CD14-positive monocyte (primary cell): ENCODE data around the gene GMEB2. TPM values are rescaled to one million over a fixed set of nuclear protein-coding genes. Genes with fewer than 3 reads are reported as not detected.

Experiments
- DNase-seq, 3 donors: peaks; one replicate each; pipeline ENCODE4 v3.0.0-alpha.2; 2011 to 2022
- H2AFZ ChIP-seq: 2 replicates; pipeline ENCODE4 v1.6.0; 2012; ENCODE audit warnings: mild to moderate bottlenecking, low read depth, low read length, inconsistent platforms; ENCODE audit not compliant: insufficient read depth, poor library complexity, severe bottlenecking
- H3K27ac ChIP-seq, 2 donors: 1 replicate in 1 of 2; 2 replicates in 1 of 2; pipeline ENCODE4 v1.5.1; 2012 to 2013; ENCODE audit warnings: low read length in 2 of 2, control low read depth in 1 of 2, inconsistent platforms in 1 of 2, low read depth in 1 of 2, mild to moderate bottlenecking in 1 of 2
- H3K27me3 ChIP-seq, 2 donors: one replicate each; pipeline versions ENCODE4 v1.6.0 to v1.6.1; 2011 to 2013; ENCODE audit warnings: low read length in 2 of 2; ENCODE audit not compliant: control insufficient read depth in 2 of 2, insufficient read depth in 2 of 2
- H3K36me3 ChIP-seq, 2 donors: replicated peaks in 1 of 2; 1 replicate in 1 of 2; 2 replicates in 1 of 2; pipeline versions ENCODE4 v1.5.1 to v1.6.1; 2012 to 2013; ENCODE audit warnings: low read length in 2 of 2, control low read depth in 1 of 2, inconsistent platforms in 1 of 2, mild to moderate bottlenecking in 1 of 2; ENCODE audit not compliant: insufficient read depth in 2 of 2, control insufficient read depth in 1 of 2
- H3K4me1 ChIP-seq, 2 donors: 1 replicate in 1 of 2; 2 replicates in 1 of 2; pipeline versions ENCODE4 v1.5.1 to v1.6.1; 2012 to 2013; ENCODE audit warnings: low read length in 2 of 2, control low read depth in 1 of 2, inconsistent platforms in 1 of 2, mild to moderate bottlenecking in 1 of 2, moderate library complexity in 1 of 2; ENCODE audit not compliant: insufficient read depth in 2 of 2, control insufficient read depth in 1 of 2
- H3K4me2 ChIP-seq: replicated peaks from 2 replicates; pipeline ENCODE3; 2012; ENCODE audit warnings: low read length, moderate library complexity, mild to moderate bottlenecking; ENCODE audit not compliant: poor library complexity, severe bottlenecking; ENCODE audit errors: extremely low read depth
- H3K4me3 ChIP-seq, 3 experiments: fragments of 200-600 bp in 1 of 3; sonication (generic) in 1 of 3; replicated peaks in 1 of 3; 1 replicate in 2 of 3; 2 replicates in 1 of 3; pipeline ENCODE4 v1.5.1; 2011 to 2013; ENCODE audit warnings: low read length in 3 of 3, mild to moderate bottlenecking in 3 of 3, control low read depth in 2 of 3, low read depth in 2 of 3, inconsistent platforms in 1 of 3, moderate library complexity in 1 of 3
- H3K79me2 ChIP-seq: 2 replicates; pipeline ENCODE4 v1.6.0; 2012; ENCODE audit warnings: mild to moderate bottlenecking, control low read depth, inconsistent platforms, low read length, moderate library complexity; ENCODE audit not compliant: insufficient read depth
- H3K9ac ChIP-seq: 2 replicates; pipeline ENCODE4 v1.6.0; 2017; ENCODE audit warnings: low read length, mild to moderate bottlenecking; ENCODE audit not compliant: insufficient read depth, poor library complexity, severe bottlenecking
- H3K9me3 ChIP-seq, 2 donors: replicated peaks in 1 of 2; 1 replicate in 1 of 2; 2 replicates in 1 of 2; pipeline versions ENCODE4 v1.5.1 to v1.6.1; 2012 to 2013; ENCODE audit warnings: low read length in 2 of 2, control low read depth in 1 of 2; ENCODE audit not compliant: control insufficient read depth in 1 of 2, insufficient read depth in 1 of 2
- H4K20me1 ChIP-seq: 2 replicates; pipeline ENCODE4 v1.6.0; 2012; ENCODE audit warnings: mild to moderate bottlenecking, low read length, control low read depth, moderate library complexity; ENCODE audit not compliant: insufficient read depth
- H3K27ac Mint-ChIP-seq, 7 donors: one replicate each; pipeline ENCODE4 v1.8.0; 2020; ENCODE audit warnings: mild to moderate bottlenecking in 7 of 7, mixed read lengths in 7 of 7, moderate library complexity in 6 of 7, inconsistent platforms in 2 of 7
- H3K27me3 Mint-ChIP-seq, 3 donors: one replicate each; pipeline ENCODE4 v1.8.0; 2021 to 2022; ENCODE audit warnings: low read depth in 3 of 3, mild to moderate bottlenecking in 3 of 3, mixed read lengths in 3 of 3, moderate library complexity in 3 of 3, inconsistent platforms in 1 of 3
- H3K36me3 Mint-ChIP-seq, 2 donors: one replicate each; pipeline ENCODE4 v1.8.0; 2020; ENCODE audit warnings: mixed read lengths in 2 of 2, inconsistent platforms in 1 of 2, mild to moderate bottlenecking in 1 of 2
- H3K4me1 Mint-ChIP-seq: one replicate; pipeline ENCODE4 v1.8.0; 2020; ENCODE audit warnings: mild to moderate bottlenecking, mixed read lengths
- H3K4me3 Mint-ChIP-seq, 2 donors: one replicate each; pipeline ENCODE4 v1.8.0; 2020; ENCODE audit warnings: mild to moderate bottlenecking in 2 of 2, mixed read lengths in 2 of 2, moderate library complexity in 1 of 2
- H3K9me3 Mint-ChIP-seq, 7 donors: one replicate each; pipeline ENCODE4 v1.8.0; 2020 to 2022; ENCODE audit warnings: mixed read lengths in 7 of 7, mild to moderate bottlenecking in 6 of 7, moderate library complexity in 6 of 7, inconsistent platforms in 2 of 7
- WGBS: methylation state at CpG from one replicate; pipeline ENCODE4 v1.1.5; 2013; ENCODE audit warnings: missing lambda C conversion rate; ENCODE audit not compliant: insufficient coverage; 5-methylcytosine and 5-hydroxymethylcytosine counted together
- intact Hi-C, 2 donors: fragments of 100-400 bp; cut with micrococcal nuclease; formaldehyde crosslinking; loops; one replicate each; pipeline versions ENCODE4 v1.15.0 to v1.15.1; 2023
- polyA plus RNA-seq, 3 donors: library from polyadenylated mRNA; depleted of rRNA in 1 of 3; unstranded in 2 of 3; stranded (reverse) in 1 of 3; fragments of 300-500 nt in 2 of 3; fragments of >200 nt in 1 of 3; fragmentation: Illumina TruSeq in 2 of 3; gene quantifications; 1 replicate in 2 of 3; 2 replicates in 1 of 3; pipeline ENCODE4 v1.2.3, GENCODE V29; 2012 to 2021
- TF ChIP-seq, protein P1 (sequence below): fragments of 200-600 bp; IDR thresholded peaks from one replicate; pipeline ENCODE4 v1.8.0; 2022; ENCODE audit warnings: antibody characterized with exemption, mild to moderate bottlenecking

GMEB2 gene
- polyA plus RNA-seq, 3 donors: 2.7 to 11.7 (median 3.8) TPM

- peaks cover 0 to 2% (median 0%) of the 10 kb centered on the region in 7 donors for H3K9me3 Mint-ChIP-seq
- H3K36me3 Mint-ChIP-seq: peaks cover 37 to 55% of the 10 kb centered on the region in 2 donors
- H3K27me3 ChIP-seq: no peaks in the 10 kb centered on the region
- H2AFZ ChIP-seq: no peak overlapping the region
- intact Hi-C loops: no loop called here
- peaks cover 0 to 5% (median 2%) of the 10 kb centered on the region in 3 donors for H3K27me3 Mint-ChIP-seq
- H3K27ac ChIP-seq: no peak overlapping the region
- no peak overlapping the region for H3K27ac Mint-ChIP-seq
- DNase-seq: no peak
- no peak overlapping the region for H3K4me2 ChIP-seq
- H3K9me3 ChIP-seq: no peaks in the 10 kb centered on the region
- H3K4me3 Mint-ChIP-seq: no peak overlapping the region
- H3K4me1 ChIP-seq: peaks cover 7 to 9% of the 10 kb centered on the region in 2 donors
- H3K36me3 ChIP-seq: peaks cover 20 to 26% of the 10 kb centered on the region in 2 donors
- H3K79me2 ChIP-seq: peaks cover 82% of the 10 kb centered on the region
- TF ChIP-seq, protein P1, sequence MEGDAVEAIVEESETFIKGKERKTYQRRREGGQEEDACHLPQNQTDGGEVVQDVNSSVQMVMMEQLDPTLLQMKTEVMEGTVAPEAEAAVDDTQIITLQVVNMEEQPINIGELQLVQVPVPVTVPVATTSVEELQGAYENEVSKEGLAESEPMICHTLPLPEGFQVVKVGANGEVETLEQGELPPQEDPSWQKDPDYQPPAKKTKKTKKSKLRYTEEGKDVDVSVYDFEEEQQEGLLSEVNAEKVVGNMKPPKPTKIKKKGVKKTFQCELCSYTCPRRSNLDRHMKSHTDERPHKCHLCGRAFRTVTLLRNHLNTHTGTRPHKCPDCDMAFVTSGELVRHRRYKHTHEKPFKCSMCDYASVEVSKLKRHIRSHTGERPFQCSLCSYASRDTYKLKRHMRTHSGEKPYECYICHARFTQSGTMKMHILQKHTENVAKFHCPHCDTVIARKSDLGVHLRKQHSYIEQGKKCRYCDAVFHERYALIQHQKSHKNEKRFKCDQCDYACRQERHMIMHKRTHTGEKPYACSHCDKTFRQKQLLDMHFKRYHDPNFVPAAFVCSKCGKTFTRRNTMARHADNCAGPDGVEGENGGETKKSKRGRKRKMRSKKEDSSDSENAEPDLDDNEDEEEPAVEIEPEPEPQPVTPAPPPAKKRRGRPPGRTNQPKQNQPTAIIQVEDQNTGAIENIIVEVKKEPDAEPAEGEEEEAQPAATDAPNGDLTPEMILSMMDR: no peak
- H3K9ac ChIP-seq: no peak overlapping the region
- peaks cover 14% of the 10 kb centered on the region for H3K4me1 Mint-ChIP-seq
- 100% methylated on average over 2 of the region's 4 CpGs for WGBS
- H4K20me1 ChIP-seq: peaks cover 37% of the 10 kb centered on the region
- H3K4me3 ChIP-seq: no peak overlapping the region
These were observed 4.8 kb downstream of the GMEB2 start for GRCh38 chr20:63622096-63622495.

DNA sequence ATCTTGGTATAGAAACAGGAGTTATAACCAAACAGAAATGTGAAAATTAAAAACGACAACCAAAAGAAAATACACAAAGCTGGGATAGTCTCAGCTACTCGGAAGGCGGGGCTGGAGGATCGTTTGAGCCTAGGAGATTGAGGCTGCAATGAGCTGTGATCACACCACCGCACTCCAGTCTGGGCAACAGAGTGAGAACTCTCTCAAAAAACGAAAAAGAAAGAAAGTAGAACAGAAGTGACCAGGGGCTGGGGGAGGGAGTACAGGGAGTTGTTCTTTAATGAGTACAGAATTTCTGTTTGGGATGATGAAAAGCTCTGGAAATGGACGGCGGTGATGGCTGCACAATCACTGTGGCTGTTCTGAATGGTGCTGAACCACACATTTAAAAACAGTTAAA is 5.9 kb downstream of the GMEB2 start:
- Histone ChIP-seq H4K20me1 (peaks cover 40% of the 10 kb centered on the region), H3K4me3 (no peak overlapping the region), H3K36me3 (peaks cover 29 to 37% of the 10 kb centered on the region in 2 donors), H3K4me1 (peaks cover 5 to 6% of the 10 kb centered on the region in 2 donors), H3K27me3 (no peaks in the 10 kb centered on the region), H3K9me3 (no peaks in the 10 kb centered on the region), H3K4me2 (no peak overlapping the region), H3K27ac (no peak overlapping the region), H3K9ac (no peak overlapping the region), H3K79me2 (peaks cover 76% of the 10 kb centered on the region), H2AFZ (no peak overlapping the region)
- Mint-ChIP-seq H3K4me3 (no peak overlapping the region), H3K27ac (no peak overlapping the region), H3K9me3 (peaks cover 0 to 2% (median 0%) of the 10 kb centered on the region in 7 donors), H3K4me1 (peaks cover 14% of the 10 kb centered on the region), H3K36me3 (peaks cover 48 to 66% of the 10 kb centered on the region in 2 donors), H3K27me3 (peaks cover 0 to 5% (median 2%) of the 10 kb centered on the region in 3 donors)
- 96% methylated on average over 8 of the region's 8 CpGs for WGBS
- TF ChIP-seq, protein P1: no peak
- intact Hi-C loops: no loop called here
- no peak for DNase-seq
